VCaP (cell line): Measurements from ENCODE around the gene KCNJ2.

ENCODE experiments used
- H3K27ac ChIP-seq: fragments of 450-650 bp; 2 replicates; pipeline ENCODE4 v1.5.1; 2017
- CTCF ChIP-seq: fragments of 450-650 bp; conservative IDR thresholded peaks from 2 replicates; pipeline ENCODE4 v1.5.1; 2017; ENCODE audit warnings: mild to moderate bottlenecking, moderate library complexity

Gene KCNJ2

GRCh38 chr17:70137451-70138230 lies 31.7 kb upstream of the KCNJ2 start:
- peak overlapping the region; percentile 63 for H3K27ac ChIP-seq
- no peak for TF ChIP-seq CTCF

- no peak for TF ChIP-seq CTCF
- H3K27ac ChIP-seq, result peak overlapping the region; percentile 63
Measured at GRCh38 chr17:70138291-70138865, 31.0 kb upstream of the KCNJ2 start.

GRCh38 chr17:70139449-70139993 lies 29.8 kb upstream of the KCNJ2 start:
- no peak for TF ChIP-seq CTCF
- H3K27ac ChIP-seq, result peak overlapping the region; percentile 63

- TF ChIP-seq CTCF, result peak; percentile 77
- no peak overlapping the region for H3K27ac ChIP-seq
Measured at GRCh38 chr17:70144260-70144846, 25.0 kb upstream of the KCNJ2 start.

GRCh38 chr17:70153210-70153609 lies 16.1 kb upstream of the KCNJ2 start:
- no peak overlapping the region for H3K27ac ChIP-seq
- no peak for TF ChIP-seq CTCF

- no peak overlapping the region for H3K27ac ChIP-seq
- no peak for TF ChIP-seq CTCF
Measured at GRCh38 chr17:70157151-70157550, 12.2 kb upstream of the KCNJ2 start.

- no peak overlapping the region for H3K27ac ChIP-seq
- TF ChIP-seq CTCF, result no peak
Measured at GRCh38 chr17:70158180-70158579, 11.2 kb upstream of the KCNJ2 start.
